ENCODE results near the gene TRIOBP. TPM values are rescaled to one million over a fixed set of nuclear protein-coding genes. Genes with fewer than 3 reads are reported as not detected.

Gene TRIOBP
- total and polyA plus RNA-seq, 2 of the 4 experiments (the other 2 are of a cell fraction), result 46.4 to 69.8 TPM

DNA sequence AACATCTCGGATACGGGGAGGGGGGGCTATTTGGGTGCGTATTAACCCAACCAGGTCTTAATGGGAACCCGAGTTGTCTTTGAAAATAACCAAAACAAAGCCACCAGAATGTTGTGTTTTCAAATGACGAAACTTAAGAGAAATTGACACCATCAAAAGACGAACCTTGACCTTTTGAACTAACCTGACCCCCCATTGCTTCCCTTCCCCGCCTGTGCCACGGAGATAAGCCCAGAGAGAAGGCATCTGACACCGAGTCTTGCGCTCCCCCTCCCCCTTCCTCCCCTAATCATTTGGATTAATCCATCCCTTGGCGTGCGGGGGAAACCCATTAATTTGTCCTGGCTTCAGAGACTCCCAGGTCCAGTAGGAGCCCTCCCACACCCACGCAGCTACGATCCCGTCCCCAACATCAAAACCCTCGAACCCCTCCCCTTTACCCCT lies 106.4 kb downstream of the TRIOBP start:
- intact Hi-C loops (cut with micrococcal nuclease), result no loop called here
- no peak overlapping the region for H3K4me3 ChIP-seq (ENCODE audit: insufficient read depth, low read depth, low read length)

More for the DNA sequence above, 106.4 kb downstream of the TRIOBP start:
- Histone ChIP-seq H2BK20ac (ENCODE audit: low read depth, low read length) (no peak overlapping the region), H4K20me1 (ENCODE audit: insufficient read depth, low read length) (0 out of 2 replicates have a peak, but pooled peaks cover 8% of the 10 kb centered on the region), H2BK120ac (ENCODE audit: low read depth, low read length) (no peak overlapping the region), H3K4me2 (ENCODE audit: low read depth, low read length) (no peak overlapping the region; the same call in 1 of the 2 replicates), H3K9ac (ENCODE audit: low read depth, low read length) (no peak overlapping the region), H3K56ac (ENCODE audit: extremely low read depth, insufficient read depth, low read length) (no peak overlapping the region), H4K5ac (ENCODE audit: low read depth, low read length) (no peak overlapping the region), H3K4ac (ENCODE audit: low read depth, low read length) (peak overlapping the region; percentile 43), H2BK15ac (ENCODE audit: low read depth, low read length) (no peak overlapping the region), H4K91ac (ENCODE audit: insufficient read depth, low read depth, low read length) (no peak overlapping the region), H3K9me1 (ENCODE audit: insufficient read depth, low read length) (peaks cover 5% of the 10 kb centered on the region; the same call in 1 of the 2 replicates), H3K4me1 (ENCODE audit: control insufficient read depth, insufficient read depth, low read length) (peaks cover 12% of the 10 kb centered on the region), H3K79me1 (ENCODE audit: low read depth in 1 of 2, low read length in 2 of 2) (peaks cover 11 to 25% of the 10 kb centered on the region in 2 experiments; a peak in 3 of 4 replicates), H2BK5ac (ENCODE audit: low read depth, low read length, poor library complexity, severe bottlenecking) (no peak overlapping the region), H3K36me3 (ENCODE audit: control insufficient read depth, insufficient read depth, low read length) (no peaks in the 10 kb centered on the region), H4K8ac (ENCODE audit: low read depth in 2 of 2, low read length in 2 of 2) (peak overlapping the region in 1 of 2 experiments; percentile 93; a peak in 3 of 4 replicates), H2AFZ (replicated peaks; ENCODE audit: low read length, poor library complexity) (peak overlapping the region; percentile 97), H3K9me3 (ENCODE audit: control insufficient read depth, insufficient read depth, low read length) (no peaks in the 10 kb centered on the region), H3K27me3 (ENCODE audit: control insufficient read depth, insufficient read depth, low read length) (no peaks in the 10 kb centered on the region), H2AK9ac (replicated peaks; ENCODE audit: low read depth, low read length, poor library complexity) (no peak overlapping the region), H3K23ac (ENCODE audit: low read depth, low read length) (no peak overlapping the region), H2AK5ac (ENCODE audit: low read depth, low read length) (peak overlapping the region; percentile 40; the same call in 1 of the 2 replicates), H3K18ac (ENCODE audit: low read depth, low read length) (no peak overlapping the region), H3K14ac (replicated peaks; ENCODE audit: low read depth, low read length) (no peak overlapping the region), H3K27ac (ENCODE audit: insufficient read depth, low read length) (no peak overlapping the region)
- dilution Hi-C loops (cut with HindIII; ENCODE audit: low sequenced_read_pairs, unreplicated experiment) (no loop called here), in situ Hi-C loops (cut with MboI; ENCODE audit: low sequenced_read_pairs) (no loop called here)
- 29% methylated on average over 7 of the region's 16 CpGs; no CpG with 5 or more reads in 1 of the 2 experiments for WGBS, 2 experiments (ENCODE audit: extremely low coverage in 2 of 2, insufficient read length in 1 of 2)
- no peak for DNase-seq
- ATAC-seq (ENCODE audit: low read depth), result no peak
- POLR2A ChIA-PET (ENCODE audit: unreplicated experiment), result no interaction called here
- no TSS peak for BruUV-seq (replicated peaks)
- TF ChIP-seq RFX5 (IDR thresholded peaks at IDR 0.05; ENCODE audit: low read depth, low read length) (no peak), RCOR1 (IDR thresholded peaks at IDR 0.05; ENCODE audit: insufficient replicate concordance, low read length) (no peak), MAZ (IDR thresholded peaks at IDR 0.05; ENCODE audit: borderline replicate concordance, low read depth, low read length) (no peak), MXI1 (IDR thresholded peaks at IDR 0.05; ENCODE audit: borderline replicate concordance, low read depth, low read length) (no peak), RAD21 (IDR thresholded peaks at IDR 0.05; ENCODE audit: low read length) (no peak), SMC3 (IDR thresholded peaks at IDR 0.05; ENCODE audit: low read depth, low read length) (no peak), MAFK (IDR thresholded peaks at IDR 0.05; ENCODE audit: low read depth, low read length) (no peak), CHD1 (IDR thresholded peaks at IDR 0.05; ENCODE audit: low read depth, low read length) (no peak), POLR2A (IDR thresholded peaks at IDR 0.05; ENCODE audit: low read depth, low read length) (no peak), CEBPB (IDR thresholded peaks at IDR 0.05; ENCODE audit: low read depth, low read length) (no peak), NFE2L2 (IDR thresholded peaks at IDR 0.05; ENCODE audit: low read depth, low read length) (no peak), BHLHE40 (IDR thresholded peaks at IDR 0.05; ENCODE audit: low read depth, low read length) (no peak), FOS (IDR thresholded peaks at IDR 0.05; ENCODE audit: low read depth, low read length) (no peak)
- TF ChIP-seq, protein P1, sequence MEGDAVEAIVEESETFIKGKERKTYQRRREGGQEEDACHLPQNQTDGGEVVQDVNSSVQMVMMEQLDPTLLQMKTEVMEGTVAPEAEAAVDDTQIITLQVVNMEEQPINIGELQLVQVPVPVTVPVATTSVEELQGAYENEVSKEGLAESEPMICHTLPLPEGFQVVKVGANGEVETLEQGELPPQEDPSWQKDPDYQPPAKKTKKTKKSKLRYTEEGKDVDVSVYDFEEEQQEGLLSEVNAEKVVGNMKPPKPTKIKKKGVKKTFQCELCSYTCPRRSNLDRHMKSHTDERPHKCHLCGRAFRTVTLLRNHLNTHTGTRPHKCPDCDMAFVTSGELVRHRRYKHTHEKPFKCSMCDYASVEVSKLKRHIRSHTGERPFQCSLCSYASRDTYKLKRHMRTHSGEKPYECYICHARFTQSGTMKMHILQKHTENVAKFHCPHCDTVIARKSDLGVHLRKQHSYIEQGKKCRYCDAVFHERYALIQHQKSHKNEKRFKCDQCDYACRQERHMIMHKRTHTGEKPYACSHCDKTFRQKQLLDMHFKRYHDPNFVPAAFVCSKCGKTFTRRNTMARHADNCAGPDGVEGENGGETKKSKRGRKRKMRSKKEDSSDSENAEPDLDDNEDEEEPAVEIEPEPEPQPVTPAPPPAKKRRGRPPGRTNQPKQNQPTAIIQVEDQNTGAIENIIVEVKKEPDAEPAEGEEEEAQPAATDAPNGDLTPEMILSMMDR (conservative IDR thresholded peaks at IDR 0.05; ENCODE audit: low read depth, low read length), result no peak
- TF ChIP-seq, protein P2, sequence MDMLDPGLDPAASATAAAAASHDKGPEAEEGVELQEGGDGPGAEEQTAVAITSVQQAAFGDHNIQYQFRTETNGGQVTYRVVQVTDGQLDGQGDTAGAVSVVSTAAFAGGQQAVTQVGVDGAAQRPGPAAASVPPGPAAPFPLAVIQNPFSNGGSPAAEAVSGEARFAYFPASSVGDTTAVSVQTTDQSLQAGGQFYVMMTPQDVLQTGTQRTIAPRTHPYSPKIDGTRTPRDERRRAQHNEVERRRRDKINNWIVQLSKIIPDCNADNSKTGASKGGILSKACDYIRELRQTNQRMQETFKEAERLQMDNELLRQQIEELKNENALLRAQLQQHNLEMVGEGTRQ (IDR thresholded peaks at IDR 0.05; ENCODE audit: low read depth, low read length), result no peak
- TF ChIP-seq, protein P3, sequence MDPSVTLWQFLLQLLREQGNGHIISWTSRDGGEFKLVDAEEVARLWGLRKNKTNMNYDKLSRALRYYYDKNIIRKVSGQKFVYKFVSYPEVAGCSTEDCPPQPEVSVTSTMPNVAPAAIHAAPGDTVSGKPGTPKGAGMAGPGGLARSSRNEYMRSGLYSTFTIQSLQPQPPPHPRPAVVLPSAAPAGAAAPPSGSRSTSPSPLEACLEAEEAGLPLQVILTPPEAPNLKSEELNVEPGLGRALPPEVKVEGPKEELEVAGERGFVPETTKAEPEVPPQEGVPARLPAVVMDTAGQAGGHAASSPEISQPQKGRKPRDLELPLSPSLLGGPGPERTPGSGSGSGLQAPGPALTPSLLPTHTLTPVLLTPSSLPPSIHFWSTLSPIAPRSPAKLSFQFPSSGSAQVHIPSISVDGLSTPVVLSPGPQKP (IDR thresholded peaks at IDR 0.05; ENCODE audit: borderline replicate concordance, low read depth, low read length), result no peak
- CTCF ChIA-PET, result no interaction called here

Measured in IMR-90 (cell line).